ENCODE results near the gene GCAT. TPM values are rescaled to one million over a fixed set of nuclear protein-coding genes. Genes with fewer than 3 reads are reported as not detected.

The GCAT gene
- total and polyA plus RNA-seq, 2 of the 13 experiments (the other 11 are each of a cell fraction or from before 2014, with no cell fraction given), result 28.0 to 50.3 TPM

DNA sequence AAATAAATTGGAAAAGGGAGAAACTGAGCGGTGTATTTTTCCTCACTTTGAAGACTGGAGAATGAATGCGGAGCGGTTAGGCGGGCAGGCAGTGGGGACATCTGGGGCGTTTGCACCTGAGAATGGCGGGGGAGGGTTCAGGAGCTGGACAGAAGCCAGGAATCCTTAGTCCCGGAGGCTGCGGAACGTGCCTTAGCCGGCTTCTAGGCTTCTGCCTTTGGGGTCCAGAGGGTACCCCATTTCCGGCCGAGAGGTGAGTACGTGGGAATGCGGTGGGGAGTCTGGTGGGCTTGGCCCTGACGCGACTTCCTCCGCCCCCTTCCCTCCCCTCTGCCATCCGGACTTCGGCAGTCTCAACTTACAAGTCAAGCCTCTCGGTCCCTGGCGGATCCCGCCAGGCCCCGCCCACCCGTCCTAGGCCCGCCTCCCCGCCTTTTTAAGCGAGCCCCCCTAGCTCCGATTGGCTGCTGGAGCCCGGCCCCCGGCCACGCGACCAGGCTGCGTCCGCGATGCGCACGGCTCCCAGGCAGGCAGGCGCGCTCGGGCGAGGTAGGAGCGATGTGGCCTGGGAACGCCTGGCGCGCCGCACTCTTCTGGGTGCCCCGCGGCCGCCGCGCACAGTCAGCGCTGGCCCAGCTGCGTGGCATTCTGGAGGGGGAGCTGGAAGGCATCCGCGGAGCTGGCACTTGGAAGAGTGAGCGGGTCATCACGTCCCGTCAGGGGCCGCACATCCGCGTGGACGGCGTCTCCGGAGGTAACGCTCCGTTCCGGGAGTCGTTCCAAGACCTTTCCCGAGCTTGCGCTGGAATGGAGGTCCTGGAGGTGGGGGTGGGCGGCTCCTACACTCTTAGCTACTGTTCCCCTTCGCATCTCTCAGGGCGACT, at the start of gene GCAT (continued):
- TF ChIP-seq, protein P1, sequence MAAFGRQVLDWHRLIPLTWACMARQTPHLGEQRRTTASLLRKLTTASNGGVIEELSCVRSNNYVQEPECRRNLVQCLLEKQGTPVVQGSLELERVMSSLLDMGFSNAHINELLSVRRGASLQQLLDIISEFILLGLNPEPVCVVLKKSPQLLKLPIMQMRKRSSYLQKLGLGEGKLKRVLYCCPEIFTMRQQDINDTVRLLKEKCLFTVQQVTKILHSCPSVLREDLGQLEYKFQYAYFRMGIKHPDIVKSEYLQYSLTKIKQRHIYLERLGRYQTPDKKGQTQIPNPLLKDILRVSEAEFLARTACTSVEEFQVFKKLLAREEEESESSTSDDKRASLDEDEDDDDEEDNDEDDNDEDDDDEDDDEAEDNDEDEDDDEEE (CRISPR knock-in tag; IDR thresholded peaks at IDR 0.05), result peak; percentile 60; the same call in 1 of the 2 replicates
- TF ChIP-seq MED8 (CRISPR knock-in tag; IDR thresholded peaks at IDR 0.05; ENCODE audit: insufficient replicate concordance) (no peak), MYC (CRISPR knock-in tag; IDR thresholded peaks at IDR 0.05; ENCODE audit: borderline replicate concordance) (peak; percentile 88), REL (CRISPR knock-in tag; conservative IDR thresholded peaks at IDR 0.05) (no peak), TBP (CRISPR knock-in tag; IDR thresholded peaks at IDR 0.05) (no peak), KLF9 (CRISPR knock-in tag; IDR thresholded peaks at IDR 0.05; ENCODE audit: low read depth) (no peak), NFYB (CRISPR knock-in tag; IDR thresholded peaks at IDR 0.05) (peak; percentile 87), ZNF160 (CRISPR knock-in tag; IDR thresholded peaks at IDR 0.05) (0 out of 2 replicates have a peak, but pooled peaks have one; percentile 67), MLLT10 (CRISPR knock-in tag; IDR thresholded peaks at IDR 0.05) (no peak), ZNF556 (CRISPR knock-in tag; IDR thresholded peaks at IDR 0.05; ENCODE audit: borderline replicate concordance) (peak; percentile 62; the same call in 1 of the 2 replicates), ZNF251 (CRISPR knock-in tag; IDR thresholded peaks at IDR 0.05) (no peak), PCBP2 (optimal IDR thresholded peaks at IDR 0.05; ENCODE audit: low read depth, low read length, poor library complexity, severe bottlenecking) (no peak), ERF (CRISPR knock-in tag; IDR thresholded peaks at IDR 0.05) (peak; percentile 89; the same call in 1 of the 2 replicates), TOE1 (CRISPR knock-in tag; IDR thresholded peaks at IDR 0.05) (no peak), HDAC2 (CRISPR knock-in tag; IDR thresholded peaks at IDR 0.05) (peak; percentile 57; the same call in 1 of the 2 replicates), ZNF17 (CRISPR knock-in tag; IDR thresholded peaks at IDR 0.05) (no peak), ZNF558 (CRISPR knock-in tag; IDR thresholded peaks at IDR 0.05; ENCODE audit: borderline replicate concordance) (peak; percentile 61; the same call in 1 of the 2 replicates)
- TF ChIP-seq, protein P2, sequence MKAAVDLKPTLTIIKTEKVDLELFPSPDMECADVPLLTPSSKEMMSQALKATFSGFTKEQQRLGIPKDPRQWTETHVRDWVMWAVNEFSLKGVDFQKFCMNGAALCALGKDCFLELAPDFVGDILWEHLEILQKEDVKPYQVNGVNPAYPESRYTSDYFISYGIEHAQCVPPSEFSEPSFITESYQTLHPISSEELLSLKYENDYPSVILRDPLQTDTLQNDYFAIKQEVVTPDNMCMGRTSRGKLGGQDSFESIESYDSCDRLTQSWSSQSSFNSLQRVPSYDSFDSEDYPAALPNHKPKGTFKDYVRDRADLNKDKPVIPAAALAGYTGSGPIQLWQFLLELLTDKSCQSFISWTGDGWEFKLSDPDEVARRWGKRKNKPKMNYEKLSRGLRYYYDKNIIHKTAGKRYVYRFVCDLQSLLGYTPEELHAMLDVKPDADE (CRISPR knock-in tag; IDR thresholded peaks at IDR 0.05), result no peak
- TF ChIP-seq, protein P3, sequence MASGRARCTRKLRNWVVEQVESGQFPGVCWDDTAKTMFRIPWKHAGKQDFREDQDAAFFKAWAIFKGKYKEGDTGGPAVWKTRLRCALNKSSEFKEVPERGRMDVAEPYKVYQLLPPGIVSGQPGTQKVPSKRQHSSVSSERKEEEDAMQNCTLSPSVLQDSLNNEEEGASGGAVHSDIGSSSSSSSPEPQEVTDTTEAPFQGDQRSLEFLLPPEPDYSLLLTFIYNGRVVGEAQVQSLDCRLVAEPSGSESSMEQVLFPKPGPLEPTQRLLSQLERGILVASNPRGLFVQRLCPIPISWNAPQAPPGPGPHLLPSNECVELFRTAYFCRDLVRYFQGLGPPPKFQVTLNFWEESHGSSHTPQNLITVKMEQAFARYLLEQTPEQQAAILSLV (CRISPR knock-in tag; IDR thresholded peaks at IDR 0.05; ENCODE audit: borderline replicate concordance), result peak; percentile 77; the same call in 1 of the 2 replicates
- TF ChIP-seq, protein P4, sequence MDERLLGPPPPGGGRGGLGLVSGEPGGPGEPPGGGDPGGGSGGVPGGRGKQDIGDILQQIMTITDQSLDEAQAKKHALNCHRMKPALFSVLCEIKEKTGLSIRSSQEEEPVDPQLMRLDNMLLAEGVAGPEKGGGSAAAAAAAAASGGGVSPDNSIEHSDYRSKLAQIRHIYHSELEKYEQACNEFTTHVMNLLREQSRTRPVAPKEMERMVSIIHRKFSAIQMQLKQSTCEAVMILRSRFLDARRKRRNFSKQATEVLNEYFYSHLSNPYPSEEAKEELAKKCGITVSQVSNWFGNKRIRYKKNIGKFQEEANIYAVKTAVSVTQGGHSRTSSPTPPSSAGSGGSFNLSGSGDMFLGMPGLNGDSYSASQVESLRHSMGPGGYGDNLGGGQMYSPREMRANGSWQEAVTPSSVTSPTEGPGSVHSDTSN (CRISPR knock-in tag; IDR thresholded peaks at IDR 0.05), result no peak
- TF ChIP-seq, protein P5, sequence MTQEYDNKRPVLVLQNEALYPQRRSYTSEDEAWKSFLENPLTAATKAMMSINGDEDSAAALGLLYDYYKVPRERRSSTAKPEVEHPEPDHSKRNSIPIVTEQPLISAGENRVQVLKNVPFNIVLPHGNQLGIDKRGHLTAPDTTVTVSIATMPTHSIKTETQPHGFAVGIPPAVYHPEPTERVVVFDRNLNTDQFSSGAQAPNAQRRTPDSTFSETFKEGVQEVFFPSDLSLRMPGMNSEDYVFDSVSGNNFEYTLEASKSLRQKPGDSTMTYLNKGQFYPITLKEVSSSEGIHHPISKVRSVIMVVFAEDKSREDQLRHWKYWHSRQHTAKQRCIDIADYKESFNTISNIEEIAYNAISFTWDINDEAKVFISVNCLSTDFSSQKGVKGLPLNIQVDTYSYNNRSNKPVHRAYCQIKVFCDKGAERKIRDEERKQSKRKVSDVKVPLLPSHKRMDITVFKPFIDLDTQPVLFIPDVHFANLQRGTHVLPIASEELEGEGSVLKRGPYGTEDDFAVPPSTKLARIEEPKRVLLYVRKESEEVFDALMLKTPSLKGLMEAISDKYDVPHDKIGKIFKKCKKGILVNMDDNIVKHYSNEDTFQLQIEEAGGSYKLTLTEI (CRISPR knock-in tag; conservative IDR thresholded peaks at IDR 0.05), result no peak
- TF ChIP-seq, protein P6, sequence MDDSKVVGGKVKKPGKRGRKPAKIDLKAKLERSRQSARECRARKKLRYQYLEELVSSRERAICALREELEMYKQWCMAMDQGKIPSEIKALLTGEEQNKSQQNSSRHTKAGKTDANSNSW (CRISPR knock-in tag; IDR thresholded peaks at IDR 0.05; ENCODE audit: borderline replicate concordance), result no peak
